AG04449 (cell line): ENCODE measurements around the gene OGFOD3.

Experiments used
- CTCF ChIA-PET: fragments of 350-600 bp; formaldehyde crosslinking; extraction: SDS; loops from one replicate; lab custom pipeline; 2021; ENCODE audit warnings: antibody characterized with exemption; lab: Yijun Ruan, JAX
- POLR2A ChIA-PET: fragments of 400-600, 350-600 bp; formaldehyde crosslinking; extraction: SDS; loops from one replicate; lab custom pipeline; 2020; ENCODE audit warnings: antibody characterized with exemption, inconsistent platforms; lab: Yijun Ruan, JAX
- DNase-seq: peaks from one replicate; pipeline ENCODE4 v3.0.0-alpha.2; 2010; ENCODE audit warnings: low read depth, low spot score
- H3K4me3 ChIP-seq: 2 replicates; pipeline ENCODE4 v1.5.1; 2011; ENCODE audit warnings: low read depth, mild to moderate bottlenecking, control low read depth, low read length
- TF ChIP-seq, protein P1 (sequence below): IDR thresholded peaks from one replicate; pipeline ENCODE4 v1.5.1; 2011; ENCODE audit warnings: mild to moderate bottlenecking, moderate library complexity, low read length, control low read depth, inconsistent platforms; ENCODE audit not compliant: insufficient read depth; ENCODE audit errors: missing control alignments

The OGFOD3 gene

DNA sequence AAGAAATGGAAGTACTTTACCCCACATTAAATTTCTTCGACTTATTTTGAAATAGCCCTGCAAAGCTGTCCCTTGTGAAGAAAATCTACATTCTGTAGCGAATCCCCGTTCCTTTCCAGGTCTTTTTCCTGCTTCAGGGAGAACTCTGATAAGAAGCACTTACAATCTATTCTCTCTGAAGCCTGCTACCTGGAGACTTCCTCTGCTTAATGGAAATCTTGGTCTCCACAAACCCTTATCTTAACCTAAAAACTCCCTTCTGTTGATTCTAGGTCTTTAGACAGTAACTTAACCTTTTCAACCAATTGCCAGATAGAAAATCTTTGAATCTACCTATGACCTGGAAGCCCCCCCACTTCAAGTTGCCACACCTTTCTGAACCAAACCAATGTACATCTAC, 33.8 kb upstream of the OGFOD3 start:
- ChIA-PET POLR2A (no interaction called here), CTCF (no interaction called here)
- TF ChIP-seq, protein P1, sequence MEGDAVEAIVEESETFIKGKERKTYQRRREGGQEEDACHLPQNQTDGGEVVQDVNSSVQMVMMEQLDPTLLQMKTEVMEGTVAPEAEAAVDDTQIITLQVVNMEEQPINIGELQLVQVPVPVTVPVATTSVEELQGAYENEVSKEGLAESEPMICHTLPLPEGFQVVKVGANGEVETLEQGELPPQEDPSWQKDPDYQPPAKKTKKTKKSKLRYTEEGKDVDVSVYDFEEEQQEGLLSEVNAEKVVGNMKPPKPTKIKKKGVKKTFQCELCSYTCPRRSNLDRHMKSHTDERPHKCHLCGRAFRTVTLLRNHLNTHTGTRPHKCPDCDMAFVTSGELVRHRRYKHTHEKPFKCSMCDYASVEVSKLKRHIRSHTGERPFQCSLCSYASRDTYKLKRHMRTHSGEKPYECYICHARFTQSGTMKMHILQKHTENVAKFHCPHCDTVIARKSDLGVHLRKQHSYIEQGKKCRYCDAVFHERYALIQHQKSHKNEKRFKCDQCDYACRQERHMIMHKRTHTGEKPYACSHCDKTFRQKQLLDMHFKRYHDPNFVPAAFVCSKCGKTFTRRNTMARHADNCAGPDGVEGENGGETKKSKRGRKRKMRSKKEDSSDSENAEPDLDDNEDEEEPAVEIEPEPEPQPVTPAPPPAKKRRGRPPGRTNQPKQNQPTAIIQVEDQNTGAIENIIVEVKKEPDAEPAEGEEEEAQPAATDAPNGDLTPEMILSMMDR, result no peak
- H3K4me3 ChIP-seq, result no peak overlapping the region
- DNase-seq, result no peak

DNA sequence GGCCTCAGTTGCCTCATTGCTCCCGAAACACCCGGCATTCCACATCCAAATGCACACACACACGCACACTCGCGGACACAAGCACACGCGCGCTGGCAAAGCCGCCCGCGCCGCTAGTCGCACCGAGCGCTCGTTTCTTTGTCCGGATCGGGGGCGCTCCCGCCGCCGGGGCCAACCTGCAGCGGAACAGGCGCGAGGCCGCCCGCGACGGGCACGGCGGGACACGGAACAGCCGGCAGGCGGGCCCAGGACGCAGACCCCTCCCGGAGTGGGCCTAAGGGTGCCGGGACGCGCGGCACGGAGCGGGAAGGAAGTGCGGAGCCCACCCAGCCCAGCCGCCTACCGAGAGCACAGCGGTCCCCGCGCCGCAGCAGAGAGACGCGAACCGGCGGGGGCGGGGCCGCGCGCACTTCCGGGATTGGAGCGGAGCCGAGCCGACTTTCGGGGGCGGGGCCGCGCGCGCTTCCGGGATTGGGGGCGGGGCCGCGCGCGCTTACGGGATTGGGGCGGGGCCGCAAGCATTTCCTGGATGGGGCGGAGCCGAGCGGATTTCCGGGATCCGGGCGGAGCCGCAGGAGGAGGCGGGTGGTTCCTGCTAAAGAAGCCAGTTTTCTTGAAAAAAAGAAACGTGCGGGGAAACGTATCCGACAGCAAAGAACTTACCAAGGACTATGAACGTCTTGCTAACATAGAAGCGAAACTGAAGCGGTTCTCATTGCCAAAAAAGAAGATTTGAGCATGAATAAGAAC, 32.1 kb upstream of the OGFOD3 start, which contains the start of gene CYBC1:
TSS of gene CYBC1 (minus strand) at position 396 of the 750 bp plus-strand sequence. CDS start 1,498 bp downstream, outside the sequence.
- TF ChIP-seq, protein P1, result no peak

DNA sequence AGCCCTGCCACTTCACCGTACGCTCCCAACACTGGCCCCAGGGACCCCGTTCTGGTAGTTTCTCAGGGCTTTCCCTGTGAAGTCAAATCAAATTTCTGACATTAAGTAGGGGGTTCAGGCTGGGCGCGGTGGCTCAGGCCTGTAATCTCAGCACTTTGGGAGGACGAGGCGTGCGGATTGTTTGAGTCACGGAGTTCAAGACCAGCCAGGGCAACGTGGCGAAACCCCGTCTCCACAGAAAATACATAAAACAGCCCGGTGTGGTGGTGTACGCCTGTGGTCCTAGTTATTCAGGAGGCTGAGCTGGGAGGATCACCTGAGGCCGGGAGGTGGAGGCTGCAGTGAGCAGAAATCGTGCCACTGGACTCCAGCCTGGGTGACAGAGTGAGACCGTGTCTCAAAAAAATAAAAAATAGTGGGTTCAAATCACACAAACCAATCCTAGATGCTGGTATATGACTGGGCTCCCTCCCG, 31.5 kb upstream of the OGFOD3 start:
- TF ChIP-seq, protein P1, result no peak
- peak overlapping the region; percentile 89 for H3K4me3 ChIP-seq
- ChIA-PET CTCF (interaction anchor here (1.4 kb wide), 2 partner anchors 27 to 99 kb away, joined by 4 read pairs; no protein-coding TSS in a partner anchor), POLR2A (no interaction called here)
- no peak for DNase-seq

More for the DNA sequence above, 32.1 kb upstream of the OGFOD3 start, which contains the start of gene CYBC1:
- DNase-seq, result peak; percentile 42
- ChIA-PET CTCF (interaction anchor here (1.4 kb wide), 1 partner anchor 99 kb away, joined by 4 read pairs; no protein-coding TSS in a partner anchor), POLR2A (no interaction called here)
- peak within 1 kb of the TSS; percentile 89 for H3K4me3 ChIP-seq

DNA sequence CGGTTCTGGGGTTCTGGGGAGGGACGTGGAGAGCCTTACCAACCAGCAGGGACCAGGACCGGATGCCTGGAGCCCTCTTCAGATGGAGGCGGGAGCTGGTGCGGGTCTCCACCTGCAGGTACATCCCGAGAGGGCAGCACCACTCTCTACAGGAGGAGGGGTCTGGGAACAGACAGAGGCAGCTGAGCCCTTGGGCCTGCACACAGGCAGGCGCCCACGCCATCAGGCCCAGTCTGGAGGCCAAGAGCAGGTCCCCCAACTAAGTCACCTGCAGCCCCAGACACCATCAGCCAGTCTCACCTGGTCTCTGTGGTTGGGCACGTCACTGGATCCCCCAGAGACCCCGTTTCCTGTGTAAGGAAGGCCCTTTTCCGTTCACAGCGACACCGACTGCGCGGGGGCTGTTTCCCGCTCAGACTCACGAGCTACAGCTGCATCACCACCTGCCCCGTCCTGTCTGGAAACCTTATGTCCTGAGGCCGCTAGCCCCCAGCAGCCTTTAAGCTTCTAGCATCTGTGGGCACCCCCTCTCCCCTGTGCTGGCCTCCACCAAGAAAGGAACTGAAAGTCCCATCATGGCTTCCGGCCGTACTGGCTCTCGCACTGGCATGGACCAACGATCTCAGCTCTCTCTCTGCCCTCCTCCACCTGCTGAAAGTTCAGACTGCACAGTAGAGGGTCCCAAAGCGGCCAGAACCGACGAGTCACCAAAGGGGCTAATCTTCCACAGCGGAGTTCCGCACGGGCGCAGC, 30.9 kb upstream of the OGFOD3 start:
- TF ChIP-seq, protein P1, result no peak
- ChIA-PET POLR2A (no interaction called here), CTCF (interaction anchor here (1.4 kb wide), 2 partner anchors 27 to 98 kb away, joined by 4 read pairs; no protein-coding TSS in a partner anchor)
- H3K4me3 ChIP-seq, result peak overlapping the region; percentile 89
- DNase-seq, result no peak

DNA sequence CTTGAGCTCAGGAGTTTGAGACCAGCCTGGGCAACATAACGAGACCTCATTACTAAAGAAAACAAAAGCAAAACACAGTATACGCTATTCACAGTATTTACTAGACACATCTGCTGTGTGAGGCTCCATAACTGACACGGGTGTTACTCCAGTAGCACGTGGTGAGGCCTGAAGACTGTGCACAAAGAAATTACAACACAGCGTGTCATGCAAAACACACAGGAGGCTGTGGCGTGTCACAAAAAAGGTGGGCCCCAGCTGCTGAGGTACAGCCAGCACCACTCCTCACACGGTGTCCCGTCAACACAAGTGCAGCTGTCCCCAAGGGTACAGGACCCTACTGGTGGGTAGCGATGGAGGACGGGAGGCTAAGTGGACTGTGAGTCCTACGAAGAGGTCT, 29.5 kb upstream of the OGFOD3 start:
- DNase-seq, result no peak
- no peak overlapping the region for H3K4me3 ChIP-seq
- POLR2A ChIA-PET, result no interaction called here
- CTCF ChIA-PET, result no interaction called here
- TF ChIP-seq, protein P1, result no peak

DNA sequence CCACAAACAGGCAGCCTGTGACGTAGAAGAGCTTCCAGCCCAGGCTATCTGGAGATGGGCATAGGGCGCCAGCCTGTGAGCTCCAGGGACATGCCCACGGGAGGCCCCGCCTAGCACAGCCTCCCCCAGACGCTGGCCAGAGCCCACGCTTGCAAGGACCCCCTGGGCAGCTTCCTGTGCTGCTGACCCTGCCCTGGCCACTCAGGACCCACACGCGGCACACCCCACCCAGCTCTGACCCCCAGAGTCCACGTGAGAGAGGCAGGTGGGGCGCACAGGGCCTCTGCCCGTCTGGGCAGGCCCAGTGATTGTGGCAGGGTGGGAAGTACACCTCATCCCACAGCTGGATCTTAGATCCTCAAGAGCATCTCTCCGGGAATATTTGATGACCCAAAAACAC, 28.3 kb upstream of the OGFOD3 start:
- ChIA-PET CTCF (no interaction called here), POLR2A (no interaction called here)
- DNase-seq, result no peak
- H3K4me3 ChIP-seq, result no peak overlapping the region
- TF ChIP-seq, protein P1, result no peak
